Nephron progenitor cell (in vitro differentiated cells): Measurements from ENCODE around the gene KCNMA1.
"Not testable (repeated sequence)": the region's sequence is repeated elsewhere in the genome, so short reads cannot be mapped to it uniquely, and the experiment has no call there.

Experiments used
- DNase-seq: peaks from one replicate; pipeline ENCODE4 v3.0.0; 2021
- H3K27ac Mint-ChIP-seq: 2 replicates; pipeline ENCODE4 v1.8.0; 2021; ENCODE audit warnings: mild to moderate bottlenecking, moderate library complexity, mixed read lengths
- H3K27me3 Mint-ChIP-seq: 2 replicates; pipeline ENCODE4 v1.8.0; 2021; ENCODE audit warnings: mild to moderate bottlenecking, low read depth, mixed read lengths; ENCODE audit not compliant: poor library complexity
- H3K36me3 Mint-ChIP-seq: 2 replicates; pipeline ENCODE4 v1.8.0; 2021; ENCODE audit warnings: low read depth, mixed read lengths
- H3K4me1 Mint-ChIP-seq: 2 replicates; pipeline ENCODE4 v1.8.0; 2021; ENCODE audit warnings: mixed read lengths
- H3K4me3 Mint-ChIP-seq: 2 replicates; pipeline ENCODE4 v1.8.0; 2021; ENCODE audit warnings: mild to moderate bottlenecking, moderate library complexity, mixed read lengths
- H3K9me3 Mint-ChIP-seq: 2 replicates; pipeline ENCODE4 v1.8.0; 2021; ENCODE audit warnings: mild to moderate bottlenecking, moderate library complexity, mixed read lengths
- CTCF ChIP-seq: fragments of 200-600 bp; sonication (generic); IDR thresholded peaks from 2 replicates; pipeline ENCODE4 v1.5.0; 2021; ENCODE audit warnings: antibody characterized with exemption

The KCNMA1 gene

GRCh38 chr10:77416311-77417135, 221.1 kb downstream of the KCNMA1 start:
- Mint-ChIP-seq H3K9me3 (no peaks in the 10 kb centered on the region), H3K36me3 (no peaks in the 10 kb centered on the region), H3K4me3 (peak overlapping the region; percentile 5), H3K27ac (no peak overlapping the region), H3K27me3 (peaks cover 33% of the 10 kb centered on the region), H3K4me1 (peaks cover 40% of the 10 kb centered on the region)
- TF ChIP-seq CTCF = no peak
- no peak for DNase-seq

- Mint-ChIP-seq H3K4me1 (peaks cover 40% of the 10 kb centered on the region), H3K4me3 (no peak overlapping the region), H3K27me3 (peaks cover 32% of the 10 kb centered on the region), H3K27ac (no peak overlapping the region), H3K36me3 (no peaks in the 10 kb centered on the region), H3K9me3 (no peaks in the 10 kb centered on the region)
- DNase-seq = no peak
- TF ChIP-seq CTCF = no peak
Observed at GRCh38 chr10:77415313-77415960, 222.2 kb downstream of the KCNMA1 start.

GRCh38 chr10:77413231-77413630, 224.4 kb downstream of the KCNMA1 start:
- Mint-ChIP-seq H3K27me3 (peaks cover 40% of the 10 kb centered on the region), H3K4me1 (peaks cover 34% of the 10 kb centered on the region), H3K4me3 (no peak overlapping the region), H3K9me3 (no peaks in the 10 kb centered on the region), H3K36me3 (no peaks in the 10 kb centered on the region), H3K27ac (no peak overlapping the region)
- no peak for DNase-seq
- TF ChIP-seq CTCF = no peak

DNA sequence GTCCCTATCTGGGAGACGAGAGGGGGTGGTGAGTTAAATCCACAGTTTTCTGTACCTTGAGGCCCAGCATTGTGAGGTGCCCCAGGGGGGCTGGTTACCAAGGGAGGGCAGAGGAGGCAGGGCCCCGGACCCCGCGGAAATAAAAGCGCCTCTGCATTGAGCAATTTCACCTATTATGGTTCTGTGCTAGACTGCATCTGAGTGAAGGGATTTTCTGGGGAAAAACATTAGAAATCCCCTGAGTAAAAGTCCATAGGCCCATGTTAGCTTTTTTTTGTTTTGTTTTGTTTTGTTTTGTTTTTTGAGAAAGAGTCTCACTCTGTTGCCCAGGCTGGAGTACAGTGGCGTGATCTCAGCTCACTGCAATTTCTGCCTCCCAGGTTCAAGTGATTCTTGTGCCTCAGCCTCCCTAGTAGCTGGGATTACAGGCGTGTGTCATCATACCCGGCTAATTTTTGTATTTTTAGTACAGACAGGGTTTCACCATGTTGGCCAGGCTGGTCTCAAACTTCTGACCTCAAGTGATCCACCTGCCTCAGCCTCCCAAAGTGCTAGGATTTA, 225.0 kb downstream of the KCNMA1 start:
- Mint-ChIP-seq H3K4me1 (peaks cover 34% of the 10 kb centered on the region), H3K27me3 (peaks cover 38% of the 10 kb centered on the region)
- H3K36me3 Mint-ChIP-seq, H3K27ac Mint-ChIP-seq, H3K4me3 Mint-ChIP-seq, H3K9me3 Mint-ChIP-seq, DNase-seq: not testable (repeated sequence)

- H3K27ac Mint-ChIP-seq = no peak overlapping the region
- peaks cover 30% of the 10 kb centered on the region for H3K27me3 Mint-ChIP-seq
- H3K36me3 Mint-ChIP-seq = no peaks in the 10 kb centered on the region
- H3K9me3 Mint-ChIP-seq = no peaks in the 10 kb centered on the region
- no peak for DNase-seq
- no peak for TF ChIP-seq CTCF
- H3K4me1 Mint-ChIP-seq = peaks cover 32% of the 10 kb centered on the region
- H3K4me3 Mint-ChIP-seq = no peak overlapping the region
Observed at GRCh38 chr10:77411805-77412204, 225.8 kb downstream of the KCNMA1 start.

DNA sequence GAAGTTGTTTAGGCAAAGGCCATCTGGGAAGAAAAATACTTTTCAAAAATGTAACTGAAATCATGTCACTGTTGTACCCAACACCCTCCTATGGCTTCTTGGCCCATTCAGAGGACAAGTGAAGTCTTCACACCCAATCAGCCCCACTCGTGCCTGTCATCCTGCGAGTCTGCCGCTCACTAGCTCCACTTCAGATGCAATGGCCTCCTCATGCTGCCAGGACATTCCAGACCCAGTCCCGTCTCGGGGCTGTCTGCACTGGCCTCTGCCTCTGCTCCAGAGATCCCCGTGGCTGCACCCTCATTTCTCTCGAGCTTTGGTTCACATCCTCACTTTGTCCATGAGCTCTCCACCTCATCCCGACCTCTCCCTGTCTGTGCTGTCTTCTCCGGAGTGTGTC, 227.1 kb downstream of the KCNMA1 start:
- Mint-ChIP-seq H3K4me1 (peaks cover 31% of the 10 kb centered on the region), H3K9me3 (no peaks in the 10 kb centered on the region), H3K4me3 (no peak overlapping the region), H3K27ac (no peak overlapping the region), H3K27me3 (peaks cover 30% of the 10 kb centered on the region), H3K36me3 (no peaks in the 10 kb centered on the region)
- DNase-seq = no peak
- TF ChIP-seq CTCF = no peak
